BLaER1 treated with 17β-estradiol and CSF1 and Interleukin-3, amounts not matched to agents 10 nM and 100 nM (cell line): ENCODE data around the gene SDK1.

Source experiments
- H3K27ac ChIP-seq, 11 experiments: shearing (Covaris generic); formaldehyde crosslinking; 2 replicates each; pipeline ENCODE4 v1.8.1; 2022
- H3K27me3 ChIP-seq, 11 experiments: shearing (Covaris generic); formaldehyde crosslinking; 2 replicates each; pipeline ENCODE4 v1.8.1; 2022
- H3K36me3 ChIP-seq, 11 experiments: shearing (Covaris generic); formaldehyde crosslinking; 2 replicates each; pipeline ENCODE4 v1.8.1; 2022
- H3K4me1 ChIP-seq, 10 experiments: shearing (Covaris generic); formaldehyde crosslinking; 2 replicates each; pipeline ENCODE4 v1.8.1; 2022
- H3K4me2 ChIP-seq, 11 experiments: shearing (Covaris generic); formaldehyde crosslinking; 2 replicates each; pipeline ENCODE4 v1.8.1; 2022
- H3K4me3 ChIP-seq, 10 experiments: shearing (Covaris generic); formaldehyde crosslinking; 2 replicates each; pipeline ENCODE4 v1.8.1; 2022
- H3K9ac ChIP-seq, 11 experiments: shearing (Covaris generic); formaldehyde crosslinking; 2 replicates each; pipeline ENCODE4 v1.8.1; 2022
- H3K9me3 ChIP-seq, 11 experiments: shearing (Covaris generic); formaldehyde crosslinking; replicated peaks in 1 of 11; 2 replicates each; pipeline ENCODE4 v1.8.1; 2022
- H4K20me1 ChIP-seq, 11 experiments: shearing (Covaris generic); formaldehyde crosslinking; 2 replicates each; pipeline ENCODE4 v1.8.1; 2022
- Cebpa-rat ChIP-seq, 11 experiments: shearing (Covaris generic); IDR thresholded peaks; 2 replicates each; pipeline ENCODE4 v1.8.1; 2022

SDK1 gene

DNA sequence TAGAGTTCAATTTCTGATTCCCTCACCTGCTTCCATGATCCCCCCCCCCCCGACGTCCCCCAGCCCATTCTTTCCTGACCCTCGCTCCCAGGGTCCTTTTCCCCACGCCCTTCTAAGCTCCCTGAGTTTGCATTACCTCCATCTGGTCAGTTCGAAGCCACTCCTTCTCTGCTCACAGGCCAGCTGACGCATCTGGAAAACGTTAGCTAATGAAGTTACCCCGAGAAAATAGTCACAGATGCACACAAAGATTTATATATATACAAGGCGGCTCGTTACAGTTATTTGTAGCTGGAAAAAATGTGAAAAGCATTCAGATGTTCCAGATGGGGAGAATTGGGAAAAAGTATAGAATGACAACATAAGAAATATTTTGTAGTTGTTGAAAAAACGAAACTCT is 751.1 kb downstream of the SDK1 start:
- Histone ChIP-seq H3K27me3 (no peaks in the 10 kb centered on the region), H3K36me3 (no peaks in the 10 kb centered on the region), H4K20me1 (no peaks in the 10 kb centered on the region), H3K4me3 (no peak overlapping the region), H3K4me2 (no peak overlapping the region), H3K9ac (no peak overlapping the region), H3K9me3 (peaks cover 0 to 21% (median 10%) of the 10 kb centered on the region in 11 experiments; a peak in 12 of 22 replicates), H3K27ac (no peak overlapping the region), H3K4me1 (no peaks in the 10 kb centered on the region)
- TF ChIP-seq Cebpa-rat (IDR thresholded peaks at IDR 0.05), result no peak

DNA sequence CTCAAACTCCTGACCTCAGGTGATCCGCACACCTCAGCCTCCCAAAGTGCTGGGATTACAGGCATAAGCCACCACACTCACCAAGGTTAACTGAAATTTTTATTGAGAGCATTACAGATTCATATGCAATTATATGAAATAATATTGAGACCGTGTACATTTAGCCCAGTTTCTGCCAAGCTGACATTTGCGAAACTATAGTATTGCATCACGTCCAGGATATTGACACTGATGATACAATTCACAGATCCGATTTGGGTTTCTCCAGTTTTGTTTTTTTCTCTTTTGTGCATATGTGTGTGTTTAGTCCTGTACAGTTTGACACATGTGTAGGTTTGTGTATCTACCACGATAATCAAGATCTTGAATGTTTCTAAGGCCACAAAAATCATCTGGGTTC is 753.1 kb downstream of the SDK1 start:
- no peaks in the 10 kb centered on the region for H3K27me3 ChIP-seq
- H3K9me3 ChIP-seq, result peaks cover 8 to 26% (median 18%) of the 10 kb centered on the region in 11 experiments; a peak in 20 of 22 replicates
- H3K27ac ChIP-seq, result no peak overlapping the region
- no peaks in the 10 kb centered on the region for H3K36me3 ChIP-seq
- H3K4me3 ChIP-seq, result no peak overlapping the region
- no peaks in the 10 kb centered on the region for H4K20me1 ChIP-seq
- H3K4me1 ChIP-seq, result no peaks in the 10 kb centered on the region
- H3K9ac ChIP-seq, result no peak overlapping the region
- no peak overlapping the region for H3K4me2 ChIP-seq
- no peak; a peak in 1 of 22 replicates for TF ChIP-seq Cebpa-rat (IDR thresholded peaks at IDR 0.05)

DNA sequence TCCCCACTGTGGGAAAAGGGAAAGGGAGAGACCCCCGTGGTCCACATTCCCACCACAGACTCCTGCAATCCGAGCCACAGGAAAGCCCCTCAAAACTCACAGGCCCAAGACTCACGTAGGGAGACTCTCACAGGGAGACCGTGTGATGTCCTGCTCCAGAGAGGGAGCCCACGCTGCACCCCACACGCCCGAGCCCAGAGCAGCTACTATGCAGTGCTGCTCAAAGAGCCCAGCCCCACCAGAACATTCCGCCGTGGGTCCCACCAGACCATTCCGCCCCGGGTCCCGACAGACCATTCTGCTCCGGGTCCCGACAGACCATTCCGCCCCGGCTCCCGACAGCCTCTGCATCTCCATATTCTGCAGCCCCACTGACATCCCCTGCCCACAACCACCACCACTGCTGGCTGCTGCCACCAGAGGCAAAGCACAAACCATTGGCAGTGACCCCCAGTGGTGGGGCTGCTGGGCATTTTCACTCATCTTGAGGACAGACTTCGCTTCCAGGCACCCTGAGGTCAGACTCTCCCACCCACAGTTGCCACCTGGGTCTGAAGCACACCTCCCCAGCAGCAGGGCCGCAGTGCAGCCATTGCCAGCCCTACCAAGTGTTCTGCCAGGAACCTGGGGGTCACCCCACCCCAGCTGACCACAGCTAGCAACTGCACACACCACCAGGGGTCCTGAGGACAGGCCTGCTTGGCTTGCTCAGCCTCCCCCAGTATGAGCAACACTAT is 755.7 kb downstream of the SDK1 start:
- Histone ChIP-seq H3K9me3 (peaks cover 12 to 36% (median 24%) of the 10 kb centered on the region in 11 experiments; a peak in 21 of 22 replicates), H3K4me3 (no peak overlapping the region), H3K36me3 (no peaks in the 10 kb centered on the region), H3K4me1 (no peaks in the 10 kb centered on the region), H3K9ac (no peak overlapping the region), H3K27ac (no peak overlapping the region), H3K27me3 (no peaks in the 10 kb centered on the region), H3K4me2 (no peak overlapping the region), H4K20me1 (no peaks in the 10 kb centered on the region)
- no peak for TF ChIP-seq Cebpa-rat (IDR thresholded peaks at IDR 0.05)

DNA sequence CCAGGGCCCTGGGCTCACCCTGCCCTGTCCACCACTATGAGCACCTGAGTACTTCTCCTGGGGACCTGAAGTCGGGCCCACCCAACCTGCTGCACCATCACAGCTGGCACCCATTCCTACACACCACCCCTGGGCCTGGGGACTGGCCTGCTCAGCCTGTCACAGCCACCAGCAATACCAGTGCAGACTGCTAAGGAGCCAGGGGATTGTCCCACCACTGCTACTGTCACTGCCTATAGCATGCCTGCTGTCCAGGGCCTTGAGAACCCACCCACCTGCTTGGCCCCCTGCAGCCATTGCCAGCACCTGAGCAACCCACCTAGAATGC is 756.2 kb downstream of the SDK1 start:
- no peak overlapping the region for H3K4me2 ChIP-seq
- H3K27ac ChIP-seq, result no peak overlapping the region
- H3K4me1 ChIP-seq, result no peaks in the 10 kb centered on the region
- peaks cover 12 to 36% (median 24%) of the 10 kb centered on the region in 11 experiments; a peak in 21 of 22 replicates for H3K9me3 ChIP-seq
- no peaks in the 10 kb centered on the region for H3K27me3 ChIP-seq
- no peaks in the 10 kb centered on the region for H3K36me3 ChIP-seq
- H3K4me3 ChIP-seq, result no peak overlapping the region
- no peak for TF ChIP-seq Cebpa-rat (IDR thresholded peaks at IDR 0.05)
- no peaks in the 10 kb centered on the region for H4K20me1 ChIP-seq
- no peak overlapping the region for H3K9ac ChIP-seq

DNA sequence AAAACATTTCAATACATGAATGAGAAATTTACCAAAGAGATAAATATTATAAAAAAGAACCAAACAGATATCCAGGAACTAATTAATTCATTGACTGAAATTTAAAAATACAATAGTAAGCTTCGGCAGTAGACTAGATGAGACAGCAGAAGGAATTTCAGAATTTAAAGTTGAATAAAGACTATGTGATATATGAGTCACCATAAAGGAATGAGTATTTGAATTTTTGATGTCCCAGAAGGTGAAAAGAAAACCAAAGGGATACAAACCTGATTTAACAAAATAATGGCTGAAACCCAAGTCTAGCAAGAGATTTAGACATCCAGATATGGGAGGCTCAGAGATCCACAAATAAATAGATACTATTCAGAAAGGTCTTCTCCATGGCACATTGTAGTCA is 757.1 kb downstream of the SDK1 start:
- no peak overlapping the region for H3K4me3 ChIP-seq
- no peaks in the 10 kb centered on the region for H4K20me1 ChIP-seq
- H3K36me3 ChIP-seq, result no peaks in the 10 kb centered on the region
- no peak overlapping the region for H3K4me2 ChIP-seq
- H3K27me3 ChIP-seq, result no peaks in the 10 kb centered on the region
- H3K27ac ChIP-seq, result no peak overlapping the region
- peaks cover 12 to 36% (median 24%) of the 10 kb centered on the region in 11 experiments; a peak in 21 of 22 replicates for H3K9me3 ChIP-seq
- no peaks in the 10 kb centered on the region for H3K4me1 ChIP-seq
- TF ChIP-seq Cebpa-rat (IDR thresholded peaks at IDR 0.05), result no peak
- H3K9ac ChIP-seq, result no peak overlapping the region

DNA sequence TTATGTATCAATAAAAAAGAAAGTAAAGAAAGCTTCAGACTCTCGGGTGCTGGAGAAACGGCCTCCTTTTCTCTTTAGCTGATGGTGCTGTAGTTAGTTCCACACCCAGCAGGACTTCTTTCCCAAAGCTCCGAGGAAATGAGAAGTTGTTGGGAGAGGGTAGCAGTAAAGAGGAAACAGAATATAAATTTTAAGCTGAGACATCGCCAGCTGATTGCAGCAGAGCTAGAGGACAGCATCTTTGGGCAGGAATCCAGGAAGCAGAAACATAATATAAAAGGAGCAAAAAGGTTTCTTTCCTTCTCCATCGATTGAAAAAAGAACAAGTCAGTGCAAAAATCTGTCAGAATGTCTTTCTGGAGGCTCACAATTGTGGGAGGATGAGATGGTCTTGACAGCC is 764.1 kb downstream of the SDK1 start:
- H3K4me2 ChIP-seq, result peak overlapping the region in 2 of 11 experiments; percentile 47 to 58; a peak in 3 of 22 replicates
- H3K36me3 ChIP-seq, result no peaks in the 10 kb centered on the region
- TF ChIP-seq Cebpa-rat (IDR thresholded peaks at IDR 0.05), result no peak
- H3K27me3 ChIP-seq, result no peaks in the 10 kb centered on the region
- H3K4me1 ChIP-seq, result peaks cover 0 to 36% (median 3%) of the 10 kb centered on the region in 10 experiments; a peak in 5 of 20 replicates
- no peak overlapping the region for H3K27ac ChIP-seq
- no peak overlapping the region for H3K4me3 ChIP-seq
- no peaks in the 10 kb centered on the region for H4K20me1 ChIP-seq
- H3K9ac ChIP-seq, result no peak overlapping the region
- H3K9me3 ChIP-seq, result peaks cover 0 to 1% (median under 1%) of the 10 kb centered on the region in 11 experiments; a peak in 7 of 22 replicates

DNA sequence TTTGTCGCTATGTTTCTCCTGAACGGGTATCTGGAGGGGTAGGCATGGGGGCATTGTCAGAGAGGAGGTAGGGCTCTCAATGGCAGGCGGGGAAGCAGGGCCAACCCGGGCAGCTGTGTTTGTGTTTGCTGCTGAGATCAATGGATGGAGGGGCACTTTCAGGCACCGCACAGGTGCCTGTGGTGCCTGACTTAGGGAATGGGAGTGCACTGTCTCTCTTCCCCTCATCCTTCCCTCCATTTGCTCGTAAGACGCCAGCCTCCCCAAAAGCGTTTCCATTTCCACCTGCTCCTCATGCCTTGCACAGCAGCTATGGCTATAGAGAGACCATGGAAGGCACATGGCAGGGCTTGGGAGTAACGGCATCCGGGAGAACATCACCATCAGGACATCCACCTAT is 765.2 kb downstream of the SDK1 start:
- peaks cover 0 to 36% (median 3%) of the 10 kb centered on the region in 10 experiments; a peak in 5 of 20 replicates for H3K4me1 ChIP-seq
- no peaks in the 10 kb centered on the region for H3K36me3 ChIP-seq
- H4K20me1 ChIP-seq, result no peaks in the 10 kb centered on the region
- no peak overlapping the region for H3K27ac ChIP-seq
- H3K9me3 ChIP-seq, result no peaks in the 10 kb centered on the region; a peak in 1 of 22 replicates
- H3K4me2 ChIP-seq, result peak overlapping the region in 2 of 11 experiments; percentile 5 to 58; a peak in 2 of 22 replicates
- no peak for TF ChIP-seq Cebpa-rat (IDR thresholded peaks at IDR 0.05)
- H3K27me3 ChIP-seq, result no peaks in the 10 kb centered on the region
- no peak overlapping the region for H3K9ac ChIP-seq
- H3K4me3 ChIP-seq, result no peak overlapping the region

DNA sequence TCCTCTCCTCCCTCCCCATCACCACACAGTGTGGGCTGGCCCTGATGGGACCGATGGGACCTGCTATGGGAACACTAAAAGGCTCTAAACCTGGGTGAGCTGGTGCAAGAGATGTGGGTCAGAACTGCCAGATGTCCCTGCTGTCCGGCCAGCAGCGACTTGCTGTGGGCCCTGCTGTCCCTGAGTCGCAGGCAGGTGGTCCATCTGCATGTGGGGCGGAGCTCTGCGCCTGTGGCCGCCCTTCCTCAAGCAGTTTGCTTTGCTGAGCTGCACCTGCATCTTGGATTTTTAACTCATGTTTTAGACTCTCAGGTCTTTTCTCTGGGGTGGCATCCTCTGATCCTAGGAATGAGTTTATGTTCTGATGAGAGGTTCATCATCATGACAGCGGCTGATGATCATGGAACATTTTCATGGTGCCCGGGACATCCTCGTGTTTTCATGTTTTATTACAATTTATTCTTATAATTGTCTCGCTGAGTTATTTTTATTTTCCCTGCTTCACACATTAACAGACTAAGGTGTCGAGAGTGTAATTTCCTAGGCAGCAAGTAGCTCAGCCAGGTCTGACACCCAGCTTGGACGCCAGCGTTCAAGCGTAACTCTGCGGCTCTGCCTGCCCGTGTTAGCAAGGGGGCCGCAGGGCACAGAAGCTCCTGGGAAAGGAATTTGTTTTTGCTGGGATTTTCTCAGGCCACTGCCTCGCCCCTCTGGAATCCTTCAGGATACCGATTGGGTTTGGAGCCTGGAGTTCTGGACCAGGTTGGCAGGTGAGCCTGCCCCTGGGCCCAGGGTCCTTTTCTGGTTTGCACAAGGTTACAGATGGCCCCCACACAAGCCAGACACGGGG is 765.8 kb downstream of the SDK1 start:
- Histone ChIP-seq H3K4me3 (no peak overlapping the region), H3K4me1 (peaks cover 0 to 36% (median 3%) of the 10 kb centered on the region in 10 experiments; a peak in 5 of 20 replicates), H3K27me3 (no peaks in the 10 kb centered on the region), H3K27ac (no peak overlapping the region), H4K20me1 (no peaks in the 10 kb centered on the region), H3K9me3 (no peaks in the 10 kb centered on the region; a peak in 1 of 22 replicates), H3K9ac (no peak overlapping the region), H3K36me3 (no peaks in the 10 kb centered on the region), H3K4me2 (peak overlapping the region in 1 of 11 experiments; percentile 49; a peak in 1 of 22 replicates)
- no peak for TF ChIP-seq Cebpa-rat (IDR thresholded peaks at IDR 0.05)

DNA sequence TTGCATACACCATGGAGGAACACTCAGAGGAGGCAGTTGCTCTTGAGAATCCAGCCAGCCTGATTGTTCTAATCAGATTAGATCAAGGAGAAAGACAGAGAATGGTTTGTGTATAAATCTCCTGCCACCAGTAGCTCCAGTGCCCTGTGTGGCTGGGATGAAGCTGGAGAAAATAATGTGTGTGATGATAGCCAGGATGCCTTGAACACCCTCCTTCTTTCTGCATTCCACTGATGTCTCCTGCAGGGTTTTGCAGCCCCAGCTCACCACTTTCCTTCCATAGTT is 766.4 kb downstream of the SDK1 start:
- TF ChIP-seq Cebpa-rat (IDR thresholded peaks at IDR 0.05), result no peak
- no peak overlapping the region for H3K4me3 ChIP-seq

More for the DNA sequence above, 766.4 kb downstream of the SDK1 start:
- Histone ChIP-seq H3K27me3 (no peaks in the 10 kb centered on the region), H3K9me3 (no peaks in the 10 kb centered on the region; a peak in 1 of 22 replicates), H3K4me2 (peak overlapping the region in 2 of 11 experiments; percentile 29 to 49; a peak in 3 of 22 replicates), H3K9ac (no peak overlapping the region), H4K20me1 (no peaks in the 10 kb centered on the region), H3K27ac (no peak overlapping the region), H3K36me3 (no peaks in the 10 kb centered on the region), H3K4me1 (peaks cover 3 to 36% (median 7%) of the 10 kb centered on the region in 10 experiments; a peak in 15 of 20 replicates)
